Activated T-cell treated with anti-CD3 and anti-CD28 coated beads, Interleukin-2, amount 50 U/mL, for 4 hours (primary cell): ENCODE data around the gene TMEM80. TPM values are rescaled to one million over a fixed set of nuclear protein-coding genes. Genes with fewer than 3 reads are reported as not detected.

ENCODE experiments used
- ATAC-seq, 2 donors: fragments of 200-7000 bp; cut with Tn5 transposase; one replicate each; pipeline ENCODE4 v1.10.0; 2021
- DNase-seq: peaks from one replicate; pipeline ENCODE4 v3.0.0-alpha.2; 2020
- H3K27me3 Mint-ChIP-seq: one replicate; pipeline ENCODE4 v1.8.0; 2021; ENCODE audit warnings: low read depth, mixed read lengths
- H3K36me3 Mint-ChIP-seq: one replicate; pipeline ENCODE4 v1.8.0; 2022; ENCODE audit warnings: mixed read lengths; ENCODE audit not compliant: insufficient read depth
- H3K4me1 Mint-ChIP-seq: one replicate; pipeline ENCODE4 v1.8.0; 2021; ENCODE audit warnings: low read depth, mixed read lengths
- H3K4me3 Mint-ChIP-seq: one replicate; pipeline ENCODE4 v1.8.0; 2021; ENCODE audit warnings: mild to moderate bottlenecking, moderate library complexity, mixed read lengths
- H3K9me3 Mint-ChIP-seq: one replicate; pipeline ENCODE4 v1.8.0; 2021; ENCODE audit warnings: mixed read lengths
- total RNA-seq, 3 donors: library from RNA; stranded (reverse); gene quantifications; one replicate each; pipeline ENCODE4 v1.2.1, GENCODE V29; 2021

TMEM80 gene
- total RNA-seq, 3 donors from 2014 or later, result 6.8 to 7.5 (median 7.0) TPM

GRCh38 chr11:714436-714835, 18.8 kb downstream of the TMEM80 start:
- H3K27me3 Mint-ChIP-seq, result peaks cover 7% of the 10 kb centered on the region
- peaks cover 1% of the 10 kb centered on the region for H3K4me1 Mint-ChIP-seq
- H3K9me3 Mint-ChIP-seq, result peaks cover 3% of the 10 kb centered on the region
- no peak for ATAC-seq
- H3K36me3 Mint-ChIP-seq, result no peaks in the 10 kb centered on the region
- no peak overlapping the region for H3K4me3 Mint-ChIP-seq
- no peak for DNase-seq

GRCh38 chr11:719214-720016, 23.8 kb downstream of the TMEM80 start:
- Mint-ChIP-seq H3K9me3 (peaks cover 3% of the 10 kb centered on the region), H3K4me3 (no peak overlapping the region), H3K36me3 (no peaks in the 10 kb centered on the region), H3K27me3 (peaks cover 8% of the 10 kb centered on the region), H3K4me1 (peaks cover 11% of the 10 kb centered on the region)
- ATAC-seq (no peak), DNase-seq (no peak)

DNA sequence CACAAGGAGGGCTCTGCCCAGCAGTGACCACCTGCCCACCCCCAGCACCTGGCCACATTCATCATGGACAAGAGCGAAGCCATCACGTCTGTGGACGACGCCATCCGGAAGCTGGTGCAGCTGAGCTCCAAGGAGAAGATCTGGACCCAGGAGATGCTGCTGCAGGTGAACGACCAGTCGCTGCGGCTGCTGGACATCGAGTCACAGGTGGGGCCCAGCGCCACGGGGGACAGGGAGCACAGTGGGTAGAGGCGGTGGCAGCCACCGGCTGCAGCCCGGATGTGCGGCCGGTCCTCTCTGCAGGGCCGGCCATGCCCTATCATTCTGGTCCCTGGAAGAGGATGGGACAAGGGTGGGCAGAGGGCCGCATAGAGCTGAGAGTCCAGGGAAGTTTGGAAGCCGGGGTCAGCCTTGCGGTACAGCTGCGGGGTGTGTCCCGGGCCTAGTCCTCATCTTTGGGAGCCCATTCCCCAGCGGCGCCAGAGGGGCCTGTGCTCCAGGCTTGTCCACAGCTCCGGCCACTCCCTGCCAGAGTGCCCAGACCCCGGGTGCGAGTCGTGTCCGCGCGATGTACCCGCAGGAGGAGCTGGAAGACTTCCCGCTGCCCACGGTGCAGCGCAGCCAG, 24.5 kb downstream of the TMEM80 start:
- Mint-ChIP-seq H3K27me3 (peaks cover 8% of the 10 kb centered on the region), H3K9me3 (peaks cover 3% of the 10 kb centered on the region), H3K4me3 (peak overlapping the region; percentile 21), H3K4me1 (peaks cover 14% of the 10 kb centered on the region), H3K36me3 (no peaks in the 10 kb centered on the region)
- DNase-seq (no peak), ATAC-seq (no peak)

DNA sequence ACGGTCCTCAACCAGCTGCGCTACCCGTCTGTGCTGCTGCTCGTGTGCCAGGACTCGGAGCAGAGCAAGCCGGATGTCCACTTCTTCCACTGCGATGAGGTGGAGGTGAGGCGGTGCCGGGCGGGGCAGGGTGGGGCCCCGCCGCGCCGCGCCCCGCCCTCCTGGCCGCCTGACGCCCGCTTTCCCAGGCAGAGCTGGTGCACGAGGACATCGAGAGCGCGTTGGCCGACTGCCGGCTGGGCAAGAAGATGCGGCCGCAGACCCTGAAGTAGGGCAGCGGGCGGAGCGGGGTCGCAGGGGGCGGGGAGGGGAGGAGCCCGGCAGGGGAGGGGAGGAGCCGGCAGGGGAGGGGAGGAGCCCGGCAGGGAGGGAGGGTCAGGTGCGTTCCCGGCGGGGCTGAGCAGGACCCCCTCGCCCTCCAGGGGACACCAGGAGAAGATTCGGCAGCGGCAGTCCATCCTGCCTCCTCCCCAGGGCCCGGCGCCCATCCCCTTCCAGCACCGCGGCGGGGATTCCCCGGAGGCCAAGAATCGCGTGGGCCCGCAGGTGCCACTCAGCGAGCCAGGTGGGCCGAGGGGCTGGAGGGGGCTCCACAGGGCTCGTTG, 25.1 kb downstream of the TMEM80 start:
- no peaks in the 10 kb centered on the region for H3K36me3 Mint-ChIP-seq
- H3K4me1 Mint-ChIP-seq, result peaks cover 14% of the 10 kb centered on the region
- no peaks in the 10 kb centered on the region for H3K9me3 Mint-ChIP-seq
- ATAC-seq (peak; percentile 46 to 80), DNase-seq (peak; percentile 46)
- peaks cover 8% of the 10 kb centered on the region for H3K27me3 Mint-ChIP-seq
- peak overlapping the region; percentile 21 for H3K4me3 Mint-ChIP-seq

GRCh38 chr11:721247-721740, 25.7 kb downstream of the TMEM80 start:
- no peak for DNase-seq
- Mint-ChIP-seq H3K4me1 (peaks cover 14% of the 10 kb centered on the region), H3K36me3 (no peaks in the 10 kb centered on the region), H3K27me3 (peaks cover 8% of the 10 kb centered on the region), H3K4me3 (peak overlapping the region; percentile 29), H3K9me3 (no peaks in the 10 kb centered on the region)
- no peak for ATAC-seq

- Mint-ChIP-seq H3K27me3 (peaks cover 8% of the 10 kb centered on the region), H3K36me3 (no peaks in the 10 kb centered on the region), H3K9me3 (no peaks in the 10 kb centered on the region), H3K4me3 (peak overlapping the region; percentile 29), H3K4me1 (peaks cover 16% of the 10 kb centered on the region)
- DNase-seq (peak; percentile 43), ATAC-seq (peak; percentile 26 to 42)
Observed at GRCh38 chr11:721741-722345, 26.2 kb downstream of the TMEM80 start.

- no peak overlapping the region for H3K4me3 Mint-ChIP-seq
Observed at GRCh38 chr11:722346-722811, 26.8 kb downstream of the TMEM80 start.

GRCh38 chr11:723120-723883, 27.7 kb downstream of the TMEM80 start:
- Mint-ChIP-seq H3K36me3 (no peaks in the 10 kb centered on the region), H3K4me3 (peak overlapping the region; percentile 65), H3K4me1 (peaks cover 16% of the 10 kb centered on the region), H3K27me3 (peaks cover 8% of the 10 kb centered on the region), H3K9me3 (no peaks in the 10 kb centered on the region)
- ATAC-seq (peak in 1 of 2 donors; percentile 25), DNase-seq (peak; percentile 38)

More at GRCh38 chr11:722346-722811, 26.8 kb downstream of the TMEM80 start:
- H3K4me1 Mint-ChIP-seq, result peaks cover 16% of the 10 kb centered on the region
- no peaks in the 10 kb centered on the region for H3K36me3 Mint-ChIP-seq
- ATAC-seq (no peak), DNase-seq (no peak)
- H3K27me3 Mint-ChIP-seq, result peaks cover 8% of the 10 kb centered on the region
- no peaks in the 10 kb centered on the region for H3K9me3 Mint-ChIP-seq

DNA sequence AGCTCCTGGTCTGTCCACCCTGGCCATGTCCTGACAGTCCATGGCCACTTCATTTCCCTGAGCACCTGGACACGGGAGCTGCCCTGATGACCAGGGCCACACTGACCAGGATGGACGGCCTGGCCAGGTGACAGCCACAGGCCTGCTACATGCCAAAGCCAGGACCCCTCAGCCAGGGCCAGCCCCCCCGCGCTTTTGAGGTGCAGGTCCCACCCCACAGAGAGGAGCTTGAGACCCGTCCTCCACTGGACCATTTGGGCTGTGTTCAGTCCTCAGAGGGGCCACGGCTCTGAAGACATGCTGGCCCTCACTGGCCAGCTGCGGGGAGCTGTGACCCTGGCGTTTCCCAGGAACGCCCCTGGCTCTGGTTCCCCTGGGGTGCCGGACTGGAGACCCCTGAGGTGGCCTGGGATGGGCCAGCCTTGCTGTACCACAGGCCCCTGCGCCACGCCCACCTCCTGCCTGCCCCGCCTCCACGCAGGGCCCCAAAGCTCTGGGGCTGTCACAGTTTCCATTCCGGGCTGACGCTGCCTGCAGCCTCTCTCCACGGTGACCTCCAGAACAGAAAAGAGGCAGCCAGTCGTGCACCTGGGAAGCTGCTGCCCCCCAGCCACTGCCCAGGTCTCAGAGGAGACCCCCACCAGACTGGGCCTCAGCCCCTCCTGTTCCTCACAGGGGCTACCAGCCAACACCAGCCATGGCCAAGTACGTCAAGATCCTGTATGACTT, 28.6 kb downstream of the TMEM80 start:
- no peak overlapping the region for H3K4me3 Mint-ChIP-seq
- ATAC-seq, result no peak
- H3K9me3 Mint-ChIP-seq, result no peaks in the 10 kb centered on the region
- peaks cover 16% of the 10 kb centered on the region for H3K4me1 Mint-ChIP-seq
- no peak for DNase-seq
- H3K36me3 Mint-ChIP-seq, result no peaks in the 10 kb centered on the region
- peaks cover 8% of the 10 kb centered on the region for H3K27me3 Mint-ChIP-seq

DNA sequence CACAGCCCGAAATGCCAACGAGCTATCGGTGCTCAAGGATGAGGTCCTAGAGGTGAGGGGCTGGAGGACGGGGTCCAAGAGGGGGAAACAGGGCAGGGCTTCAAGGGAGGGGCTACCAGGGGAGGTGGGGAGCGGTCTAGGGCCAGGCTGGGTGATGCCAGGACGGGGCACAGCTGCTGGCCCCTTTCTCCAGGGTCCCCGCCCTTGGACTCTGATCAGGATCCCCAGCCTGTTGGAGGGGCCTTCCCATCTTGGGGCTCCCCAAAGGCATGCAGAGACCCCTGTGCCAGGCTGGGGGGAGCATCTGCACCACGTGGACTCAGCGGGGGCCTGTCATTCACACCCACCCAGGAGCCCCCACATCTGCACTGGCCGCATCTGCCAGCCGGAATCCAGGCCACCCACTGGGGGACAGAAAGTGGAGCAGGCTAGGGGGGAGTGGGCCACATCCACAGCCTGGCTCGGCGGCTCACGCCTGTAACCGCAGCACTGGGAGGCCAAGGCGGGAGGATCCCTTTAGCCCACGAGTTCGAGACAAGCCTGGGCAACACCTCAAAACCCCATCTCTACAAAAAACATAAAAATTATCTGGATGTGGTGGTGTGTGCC, 29.3 kb downstream of the TMEM80 start:
- H3K4me1 Mint-ChIP-seq, result peaks cover 16% of the 10 kb centered on the region
- peak overlapping the region; percentile 58 for H3K4me3 Mint-ChIP-seq

DNA sequence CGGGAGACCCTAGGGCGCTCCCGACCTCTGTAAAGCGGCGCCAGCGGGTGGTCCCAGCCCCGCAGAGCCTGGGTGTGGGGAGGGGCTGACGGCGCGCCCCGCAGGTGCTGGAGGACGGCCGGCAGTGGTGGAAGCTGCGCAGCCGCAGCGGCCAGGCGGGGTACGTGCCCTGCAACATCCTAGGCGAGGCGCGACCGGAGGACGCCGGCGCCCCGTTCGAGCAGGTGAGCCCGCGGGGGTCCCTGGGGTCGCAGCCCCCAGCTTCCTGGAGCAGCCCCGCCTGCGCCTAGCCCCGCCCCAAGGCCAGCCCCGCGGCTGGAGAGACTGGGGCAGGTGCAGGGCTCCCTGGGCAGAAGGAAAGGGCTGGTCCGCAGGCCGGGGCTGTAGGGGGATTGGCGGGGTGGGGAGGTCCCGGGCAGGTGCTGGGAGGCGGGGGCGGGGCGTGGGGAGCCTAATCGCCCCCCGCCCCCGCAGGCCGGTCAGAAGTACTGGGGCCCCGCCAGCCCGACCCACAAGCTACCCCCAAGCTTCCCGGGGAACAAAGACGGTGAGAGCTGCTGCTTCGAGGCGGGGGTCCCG, 30.1 kb downstream of the TMEM80 start:
- DNase-seq (no peak), ATAC-seq (no peak)
- Mint-ChIP-seq H3K36me3 (no peaks in the 10 kb centered on the region), H3K9me3 (no peaks in the 10 kb centered on the region), H3K4me1 (peaks cover 16% of the 10 kb centered on the region), H3K27me3 (peaks cover 6% of the 10 kb centered on the region), H3K4me3 (no peak overlapping the region)

More for the DNA sequence above, 29.3 kb downstream of the TMEM80 start:
- H3K36me3 Mint-ChIP-seq, result no peaks in the 10 kb centered on the region
- no peaks in the 10 kb centered on the region for H3K9me3 Mint-ChIP-seq
- H3K27me3 Mint-ChIP-seq, result peaks cover 7% of the 10 kb centered on the region
- ATAC-seq (no peak), DNase-seq (no peak)

- ATAC-seq, result peak; percentile 44 to 52
- Mint-ChIP-seq H3K4me3 (peak overlapping the region; percentile 48), H3K9me3 (no peaks in the 10 kb centered on the region), H3K36me3 (no peaks in the 10 kb centered on the region), H3K4me1 (peaks cover 12% of the 10 kb centered on the region), H3K27me3 (peaks cover 3% of the 10 kb centered on the region)
- peak; percentile 46 for DNase-seq
Observed at GRCh38 chr11:726278-727220, 30.9 kb downstream of the TMEM80 start.
